ENCODE measurements around the gene SDCCAG8.
A peak's percentile ranks its signal among the peaks of the same experiment; 100 is the strongest.

The SDCCAG8 gene

DNA sequence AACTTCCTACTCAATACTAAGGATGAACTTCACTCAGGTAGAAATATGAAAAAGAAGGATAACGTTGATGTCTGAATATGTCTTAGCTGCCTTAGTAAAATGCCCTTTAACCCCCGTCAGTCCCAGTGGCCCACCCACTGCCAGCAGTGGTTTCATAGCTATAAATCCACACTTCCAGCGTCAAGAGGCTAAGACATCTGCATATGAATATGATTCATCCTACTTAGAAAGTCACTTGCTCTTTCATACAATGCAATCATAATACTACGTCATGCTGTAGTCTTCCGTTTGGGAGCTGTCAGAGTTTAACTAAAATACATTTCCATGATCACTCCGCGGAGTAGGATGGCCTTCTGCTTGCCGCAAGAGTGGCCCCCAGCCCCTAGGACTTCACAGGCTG is 247.3 kb downstream of the SDCCAG8 start:
- no peak for DNase-seq (ENCODE audit: low read depth)

- DNase-seq (ENCODE audit: low read depth) = no peak
Observed at GRCh38 chr1:243505986-243506689, 250.3 kb downstream of the SDCCAG8 start.

- no peak for DNase-seq (ENCODE audit: low read depth)
Observed at GRCh38 chr1:243507001-243507671, 251.3 kb downstream of the SDCCAG8 start.

DNA sequence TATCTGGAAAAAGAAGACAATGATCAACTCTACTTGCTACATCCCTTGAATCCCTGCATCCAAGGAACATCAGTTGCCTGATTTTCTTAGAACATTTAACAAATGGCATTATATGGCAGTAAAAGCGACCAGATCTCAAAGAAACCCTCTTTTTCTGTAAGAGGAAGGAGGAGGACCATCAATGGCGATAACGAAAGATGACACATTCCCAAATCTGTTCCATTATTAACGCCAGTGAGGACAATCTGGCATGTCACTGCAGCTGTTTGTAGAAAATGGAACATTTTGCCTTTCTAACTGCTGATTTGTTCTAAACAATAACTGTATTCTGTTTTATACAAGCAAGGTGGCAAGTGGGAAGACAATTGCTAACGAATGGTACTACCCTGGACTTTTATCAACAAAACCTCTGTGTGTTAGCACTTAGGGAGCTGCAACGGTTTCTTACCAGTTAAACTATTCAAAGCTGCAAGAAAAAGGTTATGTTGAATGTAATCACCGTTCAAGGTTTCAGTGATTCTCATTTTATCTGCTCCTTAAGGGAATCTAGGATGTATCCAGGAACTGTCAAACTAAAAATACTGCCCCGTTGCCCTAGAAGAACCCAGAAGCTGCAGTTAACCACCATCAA is 251.9 kb downstream of the SDCCAG8 start:
- DNase-seq (ENCODE audit: low read depth) = no peak

- no peak for DNase-seq (ENCODE audit: low read depth)
Observed at GRCh38 chr1:243508303-243508713, 252.5 kb downstream of the SDCCAG8 start.

- no peak for DNase-seq (ENCODE audit: low read depth)
Observed at GRCh38 chr1:243508943-243509342, 253.1 kb downstream of the SDCCAG8 start.

DNA sequence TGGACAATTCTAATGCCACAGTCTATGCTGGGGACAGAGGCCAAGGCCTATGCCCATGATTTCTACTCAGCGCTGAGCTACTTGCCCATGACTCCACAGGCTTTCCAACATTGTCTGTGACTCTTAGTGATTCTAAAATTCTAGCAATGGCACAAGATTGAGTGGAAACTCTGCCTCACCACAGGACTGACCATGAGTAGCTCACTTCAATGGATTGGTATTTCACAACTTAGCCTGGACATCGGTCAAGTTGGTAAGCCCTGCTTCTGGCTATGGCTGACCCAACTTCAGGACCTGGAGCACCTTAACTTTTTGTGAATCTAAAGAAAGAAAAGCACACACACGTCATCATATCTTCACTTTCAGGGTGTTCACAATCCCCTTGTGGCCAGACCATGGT is 255.1 kb downstream of the SDCCAG8 start:
- no peak for DNase-seq (ENCODE audit: low read depth)

- DNase-seq (ENCODE audit: low read depth) = peak; percentile 72
Observed at GRCh38 chr1:243513726-243514491, 258.1 kb downstream of the SDCCAG8 start.

GRCh38 chr1:243514927-243515326 is 259.1 kb downstream of the SDCCAG8 start:
- no peak for DNase-seq (ENCODE audit: low read depth)

DNA sequence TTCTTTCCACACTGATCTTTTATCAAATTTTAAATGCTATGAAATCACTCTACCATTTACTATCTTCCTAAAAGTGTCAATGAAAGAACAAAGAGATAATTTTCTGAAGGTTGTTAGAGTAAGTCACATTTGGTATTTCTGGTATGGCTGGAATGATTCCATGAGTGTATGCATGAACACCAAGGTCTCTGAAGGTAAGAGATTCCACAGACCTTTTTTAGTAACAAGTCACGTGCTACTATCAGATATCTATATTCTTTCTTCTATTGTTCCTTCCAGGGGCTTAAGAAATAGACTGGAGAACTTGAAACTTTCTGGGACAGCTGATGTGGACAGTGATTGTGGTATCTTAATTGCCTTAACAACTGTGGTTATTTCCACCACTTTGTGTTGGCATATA is 265.0 kb downstream of the SDCCAG8 start:
- no peak for DNase-seq (ENCODE audit: low read depth)

- DNase-seq (ENCODE audit: low read depth) = no peak
Observed at GRCh38 chr1:243523766-243524165, 267.9 kb downstream of the SDCCAG8 start.

- DNase-seq (ENCODE audit: low read depth) = peak; percentile 89
Observed at GRCh38 chr1:243525085-243525487, 269.2 kb downstream of the SDCCAG8 start.

- no peak for DNase-seq (ENCODE audit: low read depth)
Observed at GRCh38 chr1:243526180-243526579, 270.3 kb downstream of the SDCCAG8 start.

GRCh38 chr1:243528459-243529121 is 272.7 kb downstream of the SDCCAG8 start:
- no peak for DNase-seq (ENCODE audit: low read depth)

- no peak for DNase-seq (ENCODE audit: low read depth)
Observed at GRCh38 chr1:243529512-243529911, 273.7 kb downstream of the SDCCAG8 start.

- DNase-seq (ENCODE audit: low read depth) = no peak
Observed at GRCh38 chr1:243535014-243535413, 279.2 kb downstream of the SDCCAG8 start.

DNA sequence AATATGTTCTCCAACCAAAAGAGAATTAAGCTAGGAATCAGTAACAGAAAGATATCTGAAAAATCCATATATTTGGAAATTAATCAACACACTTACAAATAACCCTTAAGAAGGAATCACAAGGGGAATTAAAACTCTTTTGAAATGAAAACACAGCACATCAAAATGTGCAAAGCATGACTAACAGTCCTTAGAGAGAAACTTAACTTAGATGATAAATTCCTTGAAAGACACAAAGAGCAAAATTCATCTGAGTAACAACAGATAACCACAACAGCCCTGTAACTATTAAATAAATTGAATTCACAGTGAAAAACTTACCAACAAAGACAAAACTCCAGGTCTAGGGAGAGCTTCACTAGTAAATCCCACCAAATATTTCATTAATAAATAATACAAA is 283.8 kb downstream of the SDCCAG8 start:
- peak; percentile 30 for DNase-seq (ENCODE audit: low read depth)

- DNase-seq (ENCODE audit: low read depth) = no peak
Observed at GRCh38 chr1:243542739-243543415, 287.0 kb downstream of the SDCCAG8 start.

GRCh38 chr1:243543501-243543900 is 287.7 kb downstream of the SDCCAG8 start:
- peak; percentile 63 for DNase-seq (ENCODE audit: low read depth)

DNA sequence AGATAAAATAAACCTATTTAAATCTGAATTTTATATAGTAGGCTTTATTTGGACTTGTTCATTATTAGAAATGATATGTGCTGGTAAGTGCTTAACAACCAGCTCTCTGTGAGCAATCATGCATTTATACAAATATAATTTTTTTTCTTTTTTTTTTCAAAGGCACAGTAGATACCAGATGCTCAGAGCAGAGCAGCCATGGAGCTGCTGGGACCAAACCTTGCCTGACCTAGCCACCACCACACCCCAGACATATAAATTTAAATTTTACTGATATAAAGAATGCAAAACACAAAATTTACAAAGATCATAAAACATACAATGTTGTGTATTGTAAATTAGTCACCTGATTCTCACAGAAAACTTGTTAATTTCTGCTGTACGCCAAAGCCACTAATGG is 290.6 kb downstream of the SDCCAG8 start:
- no peak for DNase-seq (ENCODE audit: low read depth)

DNA sequence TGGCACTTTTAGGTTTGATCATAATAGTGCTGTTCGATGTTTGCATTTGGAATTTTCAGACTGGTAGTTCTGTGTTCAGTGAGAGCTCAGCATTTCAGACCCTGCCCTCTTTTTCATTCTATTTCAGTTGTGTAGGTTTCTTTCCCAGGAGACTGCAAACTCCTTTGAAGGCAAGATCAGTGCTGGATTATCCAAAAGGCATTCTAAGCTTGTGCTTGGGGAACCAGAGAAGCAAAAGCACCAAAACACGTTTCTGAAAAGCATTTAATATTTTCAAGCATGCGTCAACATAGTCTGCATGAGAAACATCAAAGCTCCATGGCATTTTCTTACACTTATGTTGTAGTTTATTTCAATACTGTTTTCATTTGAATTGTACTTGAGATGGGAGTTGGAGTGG is 292.1 kb downstream of the SDCCAG8 start:
- DNase-seq (ENCODE audit: low read depth) = no peak

All from EH (cell line).